ENCODE data around the gene HNRNPUL1. TPM values are rescaled to one million over a fixed set of nuclear protein-coding genes. Genes with fewer than 3 reads are reported as not detected.

Gene HNRNPUL1
- total RNA-seq, 1 experiment from 2014 or later, result 158 TPM

DNA sequence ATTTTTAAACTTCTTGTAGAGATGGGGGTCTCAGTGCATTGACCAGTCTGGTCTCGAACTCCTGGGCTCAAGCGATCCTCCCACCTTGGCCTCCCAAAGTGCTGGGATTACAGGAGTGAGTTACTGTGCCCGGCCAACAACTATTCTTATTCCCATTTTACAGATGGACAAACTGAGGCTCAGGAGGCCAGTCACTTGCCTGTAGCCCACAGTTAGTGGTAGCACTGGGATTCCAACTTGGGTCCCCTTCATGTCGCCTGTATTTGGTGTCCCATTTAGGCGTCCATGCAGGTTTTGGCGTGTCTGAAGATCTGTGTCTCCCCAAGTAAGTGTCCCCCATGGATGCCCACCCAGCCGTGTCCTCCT lies 45.9 kb upstream of the HNRNPUL1 start:
- Histone ChIP-seq H3K9ac (ENCODE audit: low read length) (no peak overlapping the region), H3K4me1 (ENCODE audit: insufficient read depth, low read length) (peaks cover 26% of the 10 kb centered on the region), H3K4me2 (ENCODE audit: low read length) (peak overlapping the region; percentile 99), H4K20me1 (ENCODE audit: low read length) (no peaks in the 10 kb centered on the region), H3K27me3 (ENCODE audit: low read length) (no peaks in the 10 kb centered on the region), H3F3A (ENCODE audit: low read length, unreplicated experiment) (peaks cover under 1% of the 10 kb centered on the region), H3K36me3 (ENCODE audit: low read depth, low read length) (peaks cover 8% of the 10 kb centered on the region; the same call in 1 of the 2 replicates), H3K27ac (ENCODE audit: low read length) (peak overlapping the region; percentile 61), H3K4me3 (ENCODE audit: low read length) (peak overlapping the region; percentile 88; the same call in 1 of the 2 replicates), H3K9me2 (replicated peaks; ENCODE audit: low read length) (no peaks in the 10 kb centered on the region), H2AFZ (ENCODE audit: low read length) (peak overlapping the region; percentile 74), H3K9me3 (ENCODE audit: low read length) (no peaks in the 10 kb centered on the region), H3K79me2 (ENCODE audit: low read length) (peaks cover 47% of the 10 kb centered on the region)
- DNase-seq (no peak), ATAC-seq (no peak)
- CTCF ChIA-PET, result no interaction called here
- intact Hi-C loops (cut with micrococcal nuclease), result no loop called here
- POLR2A ChIA-PET (ENCODE audit: unreplicated experiment), result no interaction called here
- TF ChIP-seq EZH2phosphoT487 (IDR thresholded peaks at IDR 0.05; ENCODE audit: borderline replicate concordance, low read length), result no peak
- BruUV-seq (replicated peaks), result TSS peak; percentile 6

DNA sequence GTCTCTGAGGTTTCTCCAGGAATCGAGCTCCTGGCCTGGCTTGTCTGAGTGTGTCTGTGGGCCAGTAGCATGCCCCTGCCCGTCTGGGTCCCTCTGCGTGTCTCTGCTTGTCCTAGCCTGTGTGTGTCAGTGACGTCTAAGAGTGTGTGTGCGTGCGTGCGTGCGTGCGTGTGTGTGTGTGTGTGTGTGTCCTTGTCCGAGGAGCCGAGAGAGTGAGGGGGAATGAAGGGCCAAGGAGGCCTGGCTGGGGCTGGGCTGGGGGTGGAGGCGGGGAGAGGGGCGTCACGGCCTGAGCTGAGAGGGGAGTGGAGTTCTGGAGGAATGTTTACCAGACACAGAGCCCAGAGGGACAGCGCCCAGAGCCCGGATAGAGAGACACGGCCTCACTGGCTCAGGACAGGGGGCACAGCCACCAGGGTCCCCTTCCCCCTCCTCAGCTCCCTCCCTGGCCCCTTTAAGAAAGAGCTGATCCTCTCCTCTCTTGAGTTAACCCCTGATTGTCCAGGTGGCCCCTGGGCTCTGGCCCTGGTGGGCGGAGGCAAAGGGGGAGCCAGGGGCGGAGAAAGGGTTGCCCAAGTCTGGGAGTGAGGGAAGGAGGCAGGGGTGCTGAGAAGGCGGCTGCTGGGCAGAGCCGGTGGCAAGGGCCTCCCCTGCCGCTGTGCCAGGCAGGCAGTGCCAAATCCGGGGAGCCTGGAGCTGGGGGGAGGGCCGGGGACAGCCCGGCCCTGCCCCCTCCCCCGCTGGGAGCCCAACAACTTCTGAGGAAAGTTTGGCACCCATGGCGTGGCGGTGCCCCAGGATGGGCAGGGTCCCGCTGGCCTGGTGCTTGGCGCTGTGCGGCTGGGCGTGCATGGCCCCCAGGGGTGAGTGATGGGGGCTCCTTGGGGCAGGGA lies 45.3 kb upstream of the HNRNPUL1 start, which contains the start of gene AXL:
Gene AXL, plus strand, starts transcription at position 609 of the 893 bp plus-strand sequence. Its CDS starts 170 bp downstream, at position 779.
- BruUV-seq (replicated peaks), result no TSS peak
- DNase-seq (peak; percentile 56), ATAC-seq (peak; percentile 57)
- intact Hi-C loops (cut with micrococcal nuclease), result no loop called here
- POLR2A ChIA-PET (ENCODE audit: unreplicated experiment), result interaction anchor here (1.5 kb wide), 1 partner anchor 45 kb away, joined by 8 read pairs; the partner anchor contains the start of gene HNRNPUL1
- Histone ChIP-seq H3K4me1 (ENCODE audit: insufficient read depth, low read length) (peaks cover 32% of the 10 kb centered on the region), H4K20me1 (ENCODE audit: low read length) (no peaks in the 10 kb centered on the region), H3K9me2 (replicated peaks; ENCODE audit: low read length) (no peaks in the 10 kb centered on the region), H3K9me3 (ENCODE audit: low read length) (no peaks in the 10 kb centered on the region), H3K36me3 (ENCODE audit: low read depth, low read length) (peaks cover 8% of the 10 kb centered on the region; the same call in 1 of the 2 replicates), H3K4me3 (ENCODE audit: low read length) (peak within 1 kb of the TSS; percentile 88), H3K9ac (ENCODE audit: low read length) (peak within 1 kb of the TSS; percentile 80), H3K27me3 (ENCODE audit: low read length) (no peaks in the 10 kb centered on the region), H2AFZ (ENCODE audit: low read length) (peak within 1 kb of the TSS; percentile 74), H3K27ac (ENCODE audit: low read length) (peak within 1 kb of the TSS; percentile 61), H3K4me2 (ENCODE audit: low read length) (peak within 1 kb of the TSS; percentile 99), H3F3A (ENCODE audit: low read length, unreplicated experiment) (peaks cover 3% of the 10 kb centered on the region), H3K79me2 (ENCODE audit: low read length) (peaks cover 53% of the 10 kb centered on the region)
- no peak for TF ChIP-seq EZH2phosphoT487 (IDR thresholded peaks at IDR 0.05; ENCODE audit: borderline replicate concordance, low read length)
- TF ChIP-seq, protein P1, sequence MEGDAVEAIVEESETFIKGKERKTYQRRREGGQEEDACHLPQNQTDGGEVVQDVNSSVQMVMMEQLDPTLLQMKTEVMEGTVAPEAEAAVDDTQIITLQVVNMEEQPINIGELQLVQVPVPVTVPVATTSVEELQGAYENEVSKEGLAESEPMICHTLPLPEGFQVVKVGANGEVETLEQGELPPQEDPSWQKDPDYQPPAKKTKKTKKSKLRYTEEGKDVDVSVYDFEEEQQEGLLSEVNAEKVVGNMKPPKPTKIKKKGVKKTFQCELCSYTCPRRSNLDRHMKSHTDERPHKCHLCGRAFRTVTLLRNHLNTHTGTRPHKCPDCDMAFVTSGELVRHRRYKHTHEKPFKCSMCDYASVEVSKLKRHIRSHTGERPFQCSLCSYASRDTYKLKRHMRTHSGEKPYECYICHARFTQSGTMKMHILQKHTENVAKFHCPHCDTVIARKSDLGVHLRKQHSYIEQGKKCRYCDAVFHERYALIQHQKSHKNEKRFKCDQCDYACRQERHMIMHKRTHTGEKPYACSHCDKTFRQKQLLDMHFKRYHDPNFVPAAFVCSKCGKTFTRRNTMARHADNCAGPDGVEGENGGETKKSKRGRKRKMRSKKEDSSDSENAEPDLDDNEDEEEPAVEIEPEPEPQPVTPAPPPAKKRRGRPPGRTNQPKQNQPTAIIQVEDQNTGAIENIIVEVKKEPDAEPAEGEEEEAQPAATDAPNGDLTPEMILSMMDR (conservative IDR thresholded peaks at IDR 0.05; ENCODE audit: low read depth, low read length), result no peak
- no peak for TF ChIP-seq EZH2 (IDR thresholded peaks at IDR 0.05; ENCODE audit: low read length, unreplicated experiment)
- CTCF ChIA-PET, result no interaction called here

DNA sequence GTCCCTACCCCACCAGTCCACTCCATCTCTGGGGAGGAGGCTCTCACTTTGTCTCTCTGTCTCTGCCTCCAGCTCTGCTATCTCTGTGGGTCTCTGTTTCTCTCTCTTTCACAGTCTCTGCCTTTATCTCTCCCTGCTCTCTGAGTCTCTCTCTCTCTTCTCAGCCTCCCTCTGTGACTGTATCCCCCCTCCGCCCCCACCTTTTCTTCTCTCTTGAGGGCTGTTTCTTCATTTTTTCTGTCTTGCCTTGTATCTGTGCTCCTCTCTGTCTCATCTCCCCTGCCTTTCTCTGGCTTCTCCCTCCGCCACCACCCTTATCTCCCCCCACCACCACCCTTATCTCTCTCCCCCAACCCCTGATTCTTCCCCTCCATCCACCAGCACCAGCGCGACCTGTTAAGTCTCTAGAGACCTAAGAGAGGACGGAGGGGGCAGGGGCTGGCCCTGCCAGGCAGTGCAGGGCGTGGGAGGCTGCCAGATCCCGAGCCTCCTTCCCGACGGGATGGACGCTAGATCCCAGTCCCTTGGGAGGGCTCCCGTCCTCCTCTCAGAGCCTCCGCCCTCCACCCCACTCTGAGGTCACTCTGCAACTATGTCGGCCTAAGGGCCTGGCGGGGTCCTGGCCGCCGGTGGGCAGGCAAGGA lies 44.1 kb upstream of the HNRNPUL1 start:
- POLR2A ChIA-PET (ENCODE audit: unreplicated experiment), result interaction anchor here (1.5 kb wide), 1 partner anchor 44 kb away, joined by 8 read pairs; the partner anchor contains the start of gene HNRNPUL1
- H3K27me3 ChIP-seq (ENCODE audit: low read length), result no peaks in the 10 kb centered on the region
- no peaks in the 10 kb centered on the region for H3K9me3 ChIP-seq (ENCODE audit: low read length)
- peak overlapping the region; percentile 88 for H3K4me3 ChIP-seq (ENCODE audit: low read length)
- TSS peak; percentile 19 for BruUV-seq (replicated peaks)
- intact Hi-C loops (cut with micrococcal nuclease), result no loop called here
- ATAC-seq (peak; percentile 5; the same call in 1 of the 2 replicates), DNase-seq (peak; percentile 27)
- H3K79me2 ChIP-seq (ENCODE audit: low read length), result peaks cover 65% of the 10 kb centered on the region
- peak overlapping the region; percentile 99 for H3K4me2 ChIP-seq (ENCODE audit: low read length)
- no peak overlapping the region for H2AFZ ChIP-seq (ENCODE audit: low read length)
- CTCF ChIA-PET, result interaction anchor here (1.3 kb wide), 1 partner anchor 42 kb away, joined by 3 read pairs; no protein-coding TSS in a partner anchor
- no peaks in the 10 kb centered on the region for H3K9me2 ChIP-seq (replicated peaks; ENCODE audit: low read length)
- peak overlapping the region; percentile 80 for H3K9ac ChIP-seq (ENCODE audit: low read length)
- TF ChIP-seq EZH2phosphoT487 (IDR thresholded peaks at IDR 0.05; ENCODE audit: borderline replicate concordance, low read length) (no peak), EZH2 (IDR thresholded peaks at IDR 0.05; ENCODE audit: low read length, unreplicated experiment) (no peak)
- TF ChIP-seq, protein P1 (conservative IDR thresholded peaks at IDR 0.05; ENCODE audit: low read depth, low read length), result no peak
- peaks cover 3% of the 10 kb centered on the region for H3F3A ChIP-seq (ENCODE audit: low read length, unreplicated experiment)
- peaks cover 15% of the 10 kb centered on the region for H3K36me3 ChIP-seq (ENCODE audit: low read depth, low read length)
- peaks cover 44% of the 10 kb centered on the region for H3K4me1 ChIP-seq (ENCODE audit: insufficient read depth, low read length)
- no peaks in the 10 kb centered on the region for H4K20me1 ChIP-seq (ENCODE audit: low read length)
- H3K27ac ChIP-seq (ENCODE audit: low read length), result peak overlapping the region; percentile 61
